OCI-LY7 (cell line): ENCODE results near the gene C2CD4B. TPM values are rescaled to one million over a fixed set of nuclear protein-coding genes. Genes with fewer than 3 reads are reported as not detected.

ENCODE experiments used
- BruUV-seq: library from RNA; stranded (reverse); fragments of 400-500 nt; replicated peaks from 2 replicates; lab custom pipeline; 2021; lab: Mats Ljungman, UMichigan
- CTCF ChIA-PET: fragments of 300-600 bp; sonication (Branson Sonifier 250); formaldehyde crosslinking; loops from one replicate; lab custom pipeline; 2022; ENCODE audit warnings: antibody characterized with exemption; ENCODE audit not compliant: unreplicated experiment; lab: Charles Lee
- POLR2A ChIA-PET: fragments of 300-600 bp; sonication (Branson Sonifier 250); formaldehyde crosslinking; loops from one replicate; lab custom pipeline; 2022; ENCODE audit warnings: antibody characterized with exemption; lab: Charles Lee
- DNase-seq: peaks from one replicate; pipeline ENCODE4 v3.0.0-alpha.2; 2015; ENCODE audit warnings: low spot score
- H2AFZ ChIP-seq: fragments of 200-600 bp; sonication (generic), shearing (Covaris generic); 2 replicates; pipeline ENCODE4 v1.6.1; 2014; ENCODE audit warnings: mild to moderate bottlenecking, antibody characterized with exemption, low read length, moderate library complexity
- H3K27ac ChIP-seq: fragments of 200-600 bp; sonication (generic); 2 replicates; pipeline ENCODE4 v1.5.1; 2014; ENCODE audit warnings: mixed run types, low read depth, mild to moderate bottlenecking, moderate library complexity, low read length, inconsistent platforms; ENCODE audit not compliant: poor library complexity, severe bottlenecking
- H3K36me3 ChIP-seq: fragments of 200-600 bp; sonication (generic); 2 replicates; pipeline ENCODE4 v1.6.1; 2014; ENCODE audit warnings: mild to moderate bottlenecking, antibody characterized with exemption, low read length, moderate library complexity, mixed read lengths; ENCODE audit not compliant: insufficient read depth
- H3K4me1 ChIP-seq: fragments of 200-600 bp; sonication (generic); 2 replicates; pipeline ENCODE4 v1.5.1; 2014; ENCODE audit warnings: mild to moderate bottlenecking, low read length; ENCODE audit not compliant: insufficient read depth, poor library complexity, severe bottlenecking
- H3K4me2 ChIP-seq: fragments of 200-600 bp; sonication (generic); 2 replicates; pipeline ENCODE4 v1.6.1; 2014; ENCODE audit warnings: mild to moderate bottlenecking, low read length
- H3K4me3 ChIP-seq: fragments of 200-600 bp; sonication (generic); 2 replicates; pipeline ENCODE4 v1.5.1; 2014; ENCODE audit warnings: mild to moderate bottlenecking, low read depth, low read length; ENCODE audit not compliant: poor library complexity, severe bottlenecking
- H3K79me2 ChIP-seq: fragments of 200-600 bp; sonication (generic); 2 replicates; pipeline ENCODE4 v1.6.1; 2016; ENCODE audit warnings: low read depth, mild to moderate bottlenecking, low read length, moderate library complexity, mixed read lengths; ENCODE audit not compliant: insufficient read depth
- H3K9me2 ChIP-seq: fragments of 200-600 bp; sonication (generic); 2 replicates; pipeline ENCODE4 v1.6.1; 2016; ENCODE audit warnings: mild to moderate bottlenecking, low read length, mixed read lengths; ENCODE audit not compliant: insufficient read depth
- H3K9me3 ChIP-seq: fragments of 200-600 bp; sonication (generic); 2 replicates; pipeline ENCODE4 v1.6.1; 2014; ENCODE audit warnings: mild to moderate bottlenecking, mixed run types, low read length, mixed read lengths
- H4K20me1 ChIP-seq: fragments of 200-600 bp; sonication (generic); 2 replicates; pipeline ENCODE4 v1.6.1; 2014; ENCODE audit warnings: mild to moderate bottlenecking, antibody characterized with exemption, low read length, moderate library complexity, mixed read lengths; ENCODE audit not compliant: insufficient read depth
- EZH2phosphoT487 ChIP-seq: fragments of 200-600 bp; sonication (generic); IDR thresholded peaks from 2 replicates; pipeline ENCODE4 v1.6.1; 2018; ENCODE audit warnings: low read depth, borderline replicate concordance, mild to moderate bottlenecking, mixed run types, antibody characterized with exemption, low read length, moderate library complexity, mixed read lengths
- intact Hi-C: fragments of 100-400 bp; cut with micrococcal nuclease; formaldehyde crosslinking; loops from one replicate; pipeline ENCODE4 v1.10.0; 2022; ENCODE audit not compliant: unreplicated experiment
- total RNA-seq, 2 experiments: library from RNA; depleted of rRNA in 1 of 2; stranded (reverse); fragments of >200 nt in 1 of 2; shearing (Covaris generic) in 1 of 2; gene quantifications; 2 replicates each; pipeline ENCODE4 v1.2.3, GENCODE V29; 2014 to 2022
- TF ChIP-seq, protein P1 (sequence below): fragments of 200-600 bp; sonication (generic); conservative IDR thresholded peaks from 2 replicates; pipeline ENCODE4 v1.5.1; 2014; ENCODE audit warnings: mild to moderate bottlenecking, antibody characterized with exemption, low read length, moderate library complexity, mixed read lengths

C2CD4B gene
- total RNA-seq, 2 experiments from 2014 or later, result not detected

DNA sequence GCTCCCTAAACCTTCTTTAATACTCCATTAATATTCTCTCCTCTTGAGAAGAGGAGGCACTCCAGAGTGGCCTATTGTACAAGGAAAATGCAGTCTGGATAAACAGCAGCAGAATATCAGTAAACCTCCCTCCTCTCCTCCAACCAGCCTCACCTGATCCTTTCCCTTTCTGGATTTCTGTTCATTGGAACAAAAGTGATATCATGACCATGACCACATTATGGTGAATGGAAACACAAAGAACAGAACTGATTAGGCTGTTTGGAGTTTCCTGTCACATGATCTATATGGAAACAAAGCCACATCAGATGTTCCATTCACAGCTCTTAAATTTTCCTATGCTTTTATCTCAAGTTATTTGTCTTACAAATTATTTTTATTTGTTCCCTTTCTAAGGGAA, 14.6 kb downstream of the C2CD4B start:
- no peak for DNase-seq
- no TSS peak for BruUV-seq
- ChIA-PET POLR2A (no interaction called here), CTCF (no interaction called here)
- Histone ChIP-seq H3K79me2 (no peaks in the 10 kb centered on the region), H2AFZ (no peak overlapping the region), H4K20me1 (no peaks in the 10 kb centered on the region), H3K4me1 (no peaks in the 10 kb centered on the region), H3K27ac (no peak overlapping the region), H3K9me3 (no peaks in the 10 kb centered on the region), H3K4me3 (no peak overlapping the region), H3K4me2 (no peak overlapping the region), H3K9me2 (no peaks in the 10 kb centered on the region), H3K36me3 (no peaks in the 10 kb centered on the region)
- no peak for TF ChIP-seq EZH2phosphoT487
- TF ChIP-seq, protein P1, sequence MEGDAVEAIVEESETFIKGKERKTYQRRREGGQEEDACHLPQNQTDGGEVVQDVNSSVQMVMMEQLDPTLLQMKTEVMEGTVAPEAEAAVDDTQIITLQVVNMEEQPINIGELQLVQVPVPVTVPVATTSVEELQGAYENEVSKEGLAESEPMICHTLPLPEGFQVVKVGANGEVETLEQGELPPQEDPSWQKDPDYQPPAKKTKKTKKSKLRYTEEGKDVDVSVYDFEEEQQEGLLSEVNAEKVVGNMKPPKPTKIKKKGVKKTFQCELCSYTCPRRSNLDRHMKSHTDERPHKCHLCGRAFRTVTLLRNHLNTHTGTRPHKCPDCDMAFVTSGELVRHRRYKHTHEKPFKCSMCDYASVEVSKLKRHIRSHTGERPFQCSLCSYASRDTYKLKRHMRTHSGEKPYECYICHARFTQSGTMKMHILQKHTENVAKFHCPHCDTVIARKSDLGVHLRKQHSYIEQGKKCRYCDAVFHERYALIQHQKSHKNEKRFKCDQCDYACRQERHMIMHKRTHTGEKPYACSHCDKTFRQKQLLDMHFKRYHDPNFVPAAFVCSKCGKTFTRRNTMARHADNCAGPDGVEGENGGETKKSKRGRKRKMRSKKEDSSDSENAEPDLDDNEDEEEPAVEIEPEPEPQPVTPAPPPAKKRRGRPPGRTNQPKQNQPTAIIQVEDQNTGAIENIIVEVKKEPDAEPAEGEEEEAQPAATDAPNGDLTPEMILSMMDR, result no peak
- intact Hi-C loops, result no loop called here

DNA sequence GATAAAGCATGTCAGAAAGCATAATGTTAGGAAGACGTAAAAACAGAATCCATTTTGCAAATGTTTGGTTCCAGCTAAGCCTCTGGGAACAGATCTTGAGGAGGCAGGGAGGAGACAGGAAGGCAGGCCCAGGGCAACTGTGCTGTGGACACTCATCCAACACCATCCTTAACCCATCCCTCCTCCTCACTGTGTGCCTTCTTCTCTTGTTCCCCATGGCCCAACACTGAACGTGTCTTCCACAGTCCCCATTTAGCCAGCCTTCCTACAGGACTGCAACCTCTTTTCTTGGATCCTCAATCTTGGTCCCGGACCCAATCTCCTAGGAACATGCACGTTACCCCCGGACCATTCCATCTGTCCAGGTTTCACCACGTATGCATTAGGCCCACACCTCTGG, 15.4 kb downstream of the C2CD4B start:
- H3K4me1 ChIP-seq, result no peaks in the 10 kb centered on the region
- no peaks in the 10 kb centered on the region for H3K79me2 ChIP-seq
- H4K20me1 ChIP-seq, result no peaks in the 10 kb centered on the region
- CTCF ChIA-PET, result no interaction called here
- H3K27ac ChIP-seq, result no peak overlapping the region
- POLR2A ChIA-PET, result no interaction called here
- no peak overlapping the region for H2AFZ ChIP-seq
- no TSS peak for BruUV-seq
- H3K9me2 ChIP-seq, result no peaks in the 10 kb centered on the region
- no peaks in the 10 kb centered on the region for H3K36me3 ChIP-seq
- TF ChIP-seq, protein P1, result no peak
- TF ChIP-seq EZH2phosphoT487, result no peak
- intact Hi-C loops, result no loop called here
- H3K9me3 ChIP-seq, result no peaks in the 10 kb centered on the region
- no peak overlapping the region for H3K4me3 ChIP-seq
- DNase-seq, result no peak
- no peak overlapping the region for H3K4me2 ChIP-seq

DNA sequence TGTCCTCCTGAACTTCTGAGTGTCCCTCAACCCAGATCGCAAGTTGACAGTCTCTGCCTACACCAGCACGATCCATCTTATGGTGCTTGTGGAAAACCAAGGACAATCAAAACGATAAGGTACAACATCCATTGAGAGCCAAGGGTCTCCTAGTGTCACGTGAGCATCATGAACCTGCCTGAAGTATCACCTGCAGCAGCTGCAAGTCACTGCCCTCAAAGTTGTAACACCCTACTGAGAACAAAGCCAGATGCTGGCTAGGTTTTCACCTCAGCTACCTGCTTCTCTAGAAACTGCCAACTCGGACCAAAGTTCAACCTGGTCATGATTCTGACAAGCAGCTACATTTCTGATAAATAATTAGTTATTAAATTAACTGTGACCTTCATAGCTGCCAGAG, 17.5 kb downstream of the C2CD4B start:
- Histone ChIP-seq H3K4me2 (no peak overlapping the region), H2AFZ (no peak overlapping the region), H3K4me1 (no peaks in the 10 kb centered on the region), H4K20me1 (no peaks in the 10 kb centered on the region), H3K79me2 (no peaks in the 10 kb centered on the region), H3K4me3 (no peak overlapping the region), H3K9me3 (no peaks in the 10 kb centered on the region), H3K36me3 (no peaks in the 10 kb centered on the region), H3K27ac (no peak overlapping the region), H3K9me2 (no peaks in the 10 kb centered on the region)
- ChIA-PET CTCF (no interaction called here), POLR2A (interaction anchor here (0.6 kb wide), 1 partner anchor 284 kb away, joined by 4 read pairs; no protein-coding TSS in a partner anchor)
- BruUV-seq, result no TSS peak
- intact Hi-C loops, result no loop called here
- TF ChIP-seq, protein P1, result no peak
- TF ChIP-seq EZH2phosphoT487, result no peak
- no peak for DNase-seq
